ENCODE data around the gene PRKN.

DNA sequence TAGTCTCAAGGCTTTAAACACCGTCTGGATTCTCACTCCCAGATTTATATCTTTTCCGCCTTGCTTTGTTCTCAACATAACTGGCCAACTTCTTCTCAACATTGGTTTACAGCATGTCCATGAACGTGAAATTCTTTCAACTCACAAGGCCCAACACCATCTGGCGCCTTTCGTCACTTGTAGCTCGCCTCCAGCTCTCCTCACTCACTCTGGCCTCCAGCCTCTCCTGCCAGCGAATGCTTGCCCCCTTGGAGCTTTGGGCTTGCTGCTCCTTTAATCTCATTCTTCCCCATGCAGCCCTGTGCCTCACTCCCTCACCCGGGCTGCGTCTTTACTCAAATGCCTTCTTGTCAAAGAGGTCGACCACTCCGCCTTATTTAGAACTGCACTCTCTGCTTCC, 324.5 kb downstream of the PRKN start:
- TF ChIP-seq CTCF (IDR thresholded peaks at IDR 0.05) (no peak), EP300 (IDR thresholded peaks at IDR 0.05) (no peak)
